HG02981 (cell line): ENCODE results near the gene C2orf74.
A peak's percentile ranks its signal among the peaks of the same experiment; 100 is the strongest.
"Not testable (repeated sequence)": the region's sequence is repeated elsewhere in the genome, so short reads cannot be mapped to it uniquely, and the experiment has no call there.

Source experiments
- ATAC-seq: cut with Tn5 transposase; IDR thresholded peaks from one replicate; pipeline ENCODE4 v1.9.1; 2021; ENCODE audit warnings: mild to moderate bottlenecking, moderate library complexity; ENCODE audit not compliant: unreplicated experiment

C2orf74 gene

DNA sequence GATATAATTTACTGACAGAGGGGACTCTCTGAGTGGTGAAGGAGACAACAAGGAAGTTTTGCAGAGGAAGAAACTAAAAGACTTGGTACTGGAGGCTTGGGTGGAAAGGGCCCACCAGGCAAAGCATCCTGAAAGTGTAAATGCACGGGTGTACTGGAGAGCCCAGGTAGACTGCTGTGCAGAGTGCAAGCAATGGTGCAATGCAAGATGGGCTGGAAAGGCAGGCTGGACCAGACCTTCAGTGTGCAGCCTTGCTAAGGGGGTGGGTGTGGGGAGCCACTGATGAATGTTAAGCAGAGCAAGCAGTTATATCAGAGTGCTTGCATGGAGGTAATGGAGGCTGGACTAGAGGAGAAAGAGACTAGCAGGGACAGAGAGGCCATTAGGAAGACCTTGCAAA lies 10.7 kb downstream of the C2orf74 start:
- no peak for ATAC-seq

DNA sequence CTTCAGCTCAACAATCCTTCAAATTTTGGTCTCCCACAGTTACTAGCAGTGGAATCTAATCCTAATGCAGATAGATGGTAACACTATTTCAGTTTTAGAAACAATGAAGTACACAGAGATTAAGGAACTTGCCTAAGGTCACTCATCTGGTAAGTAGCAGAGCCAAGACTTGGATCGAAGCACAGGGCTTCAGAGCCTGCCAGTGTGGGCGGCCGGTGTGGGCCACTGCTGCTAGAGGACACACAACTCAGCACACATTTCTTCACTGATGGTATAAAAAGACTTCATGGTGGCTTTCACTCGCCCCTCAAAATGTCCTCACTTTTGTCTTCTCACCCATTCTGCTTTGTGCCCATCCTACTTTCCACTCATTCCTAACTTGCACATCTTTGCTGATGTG lies 11.1 kb downstream of the C2orf74 start:
- no peak for ATAC-seq

GRCh38 chr2:61175036-61175435 lies 13.0 kb downstream of the C2orf74 start:
- no peak for ATAC-seq

DNA sequence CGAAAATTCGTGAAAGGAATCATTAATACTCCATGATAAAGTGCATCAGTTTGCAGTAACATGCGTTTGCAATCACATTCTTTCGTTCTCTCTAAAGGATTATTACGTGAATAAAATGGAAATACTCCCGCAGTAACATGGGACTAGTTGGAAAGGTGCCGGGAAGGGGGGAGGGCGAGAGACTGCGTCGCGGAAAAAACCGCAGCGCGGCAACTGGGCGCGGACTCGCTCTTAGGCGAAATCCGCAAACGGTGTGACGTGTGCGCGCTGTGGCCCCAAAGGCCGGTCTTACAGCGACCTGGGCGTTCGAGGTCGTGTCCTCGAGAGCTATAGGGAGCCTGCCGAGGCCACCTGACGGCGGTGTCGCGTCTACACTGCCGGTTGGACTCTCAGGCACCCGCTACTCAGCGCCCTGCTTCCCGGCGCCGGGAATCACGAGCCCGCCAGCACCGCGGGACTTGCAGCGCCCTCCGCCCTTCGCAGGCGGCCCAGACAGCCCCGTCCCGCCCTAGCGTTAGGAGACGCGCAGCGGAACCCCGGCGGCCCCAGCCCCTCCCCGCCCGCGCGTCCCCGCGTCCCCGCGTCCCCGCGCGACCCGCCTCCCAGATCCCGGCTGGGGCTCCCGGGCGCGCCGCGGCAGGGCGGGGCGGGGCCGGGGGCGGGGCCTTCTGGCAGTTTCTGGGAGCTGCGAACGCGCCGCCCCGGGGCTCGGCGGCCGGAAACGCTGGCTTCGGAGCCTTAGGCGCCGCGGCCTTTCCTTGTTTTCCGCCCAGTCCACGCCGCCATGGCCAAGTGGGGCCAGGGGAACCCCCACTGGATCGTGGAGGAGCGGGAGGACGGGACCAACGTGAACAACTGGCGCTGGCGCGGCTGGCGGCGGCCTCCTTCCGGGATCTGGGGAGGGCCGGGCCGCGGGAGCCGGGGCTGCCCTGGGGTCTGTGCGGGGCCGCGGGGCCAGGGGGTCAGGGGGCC lies 15.1 kb downstream of the C2orf74 start:
- ATAC-seq: peak; percentile 76

DNA sequence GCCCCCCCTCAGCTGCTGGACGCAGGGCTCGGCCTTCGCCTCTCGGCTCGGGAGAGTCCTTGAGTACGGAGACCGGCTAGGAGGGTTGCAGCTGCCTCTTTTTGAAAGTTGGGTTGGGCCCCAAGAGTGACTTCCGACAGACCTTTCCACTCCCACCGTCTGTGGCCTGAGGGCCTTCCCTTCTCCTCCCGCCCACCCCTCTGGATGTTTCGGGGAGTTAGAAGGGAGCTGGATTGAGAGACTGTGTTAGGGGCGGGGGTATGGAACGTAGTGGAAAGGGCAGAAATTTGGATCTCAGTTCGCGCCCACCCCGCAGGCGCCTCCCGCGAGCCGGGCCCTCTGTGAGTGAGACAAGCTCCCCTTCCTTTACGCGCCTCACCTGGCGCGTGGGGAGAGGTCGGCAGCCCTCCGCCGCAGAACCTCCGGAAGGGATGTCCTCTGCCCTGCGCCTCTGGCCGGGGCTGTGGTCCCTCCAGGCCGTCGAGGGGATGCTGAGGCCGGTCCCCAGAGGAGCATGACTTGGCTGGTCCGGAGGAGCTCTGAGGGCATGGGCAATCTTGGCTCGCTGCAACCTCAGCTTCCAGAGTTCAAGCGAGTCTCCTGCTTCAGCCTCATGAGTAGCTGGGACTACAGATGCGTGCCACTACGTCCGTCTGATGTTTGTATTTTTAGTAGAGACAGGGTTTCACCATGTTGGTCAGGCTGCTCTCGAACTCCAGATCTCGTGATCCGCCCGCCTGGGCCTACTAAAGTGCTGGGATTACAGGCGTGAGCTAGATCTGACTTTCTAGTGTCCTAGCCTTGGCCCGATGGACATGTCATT lies 15.9 kb downstream of the C2orf74 start:
- ATAC-seq: peak; percentile 26

DNA sequence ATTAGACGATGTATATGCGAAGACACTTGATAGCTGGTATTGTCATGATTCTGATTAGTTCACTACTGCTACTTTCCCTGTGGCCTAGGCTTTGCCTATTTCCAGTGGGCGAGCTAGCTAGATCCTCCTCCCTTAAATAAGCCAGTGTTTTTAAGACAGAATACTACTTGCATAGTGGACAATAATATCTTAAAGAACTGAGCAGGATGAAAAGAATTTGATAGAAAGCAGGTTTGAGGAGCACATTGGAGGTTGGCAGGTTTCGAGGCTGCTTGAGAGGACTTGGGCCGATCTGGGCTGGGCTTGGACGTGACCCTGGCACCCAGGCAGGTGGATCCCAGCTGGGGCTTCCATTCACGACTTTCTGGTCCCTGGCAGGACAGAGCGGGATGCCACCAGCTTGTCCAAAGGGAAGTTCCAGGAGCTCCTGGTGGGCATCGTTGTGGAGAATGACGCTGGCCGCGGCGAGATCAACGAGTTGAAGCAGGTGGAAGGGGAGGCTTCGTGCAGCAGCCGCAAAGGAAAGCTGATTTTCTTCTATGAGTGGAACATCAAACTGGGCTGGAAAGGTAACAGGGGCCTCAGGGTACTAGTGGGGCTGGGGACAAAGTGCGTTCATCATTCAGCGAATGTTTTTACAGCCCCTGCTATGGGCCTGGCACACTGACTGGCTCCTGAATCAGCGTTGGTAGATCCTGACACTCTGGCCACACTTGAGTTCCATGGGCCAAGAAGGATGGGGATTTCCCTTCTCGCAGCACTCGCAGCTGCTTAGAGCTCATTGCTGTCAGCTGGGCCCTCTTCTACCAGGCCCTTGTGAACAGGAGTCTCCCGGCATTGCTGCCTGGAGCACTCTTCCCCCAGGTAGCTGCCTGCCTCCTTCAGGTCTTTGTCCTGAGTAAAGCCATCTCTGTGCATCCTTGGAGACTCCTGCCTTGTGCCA lies 16.9 kb downstream of the C2orf74 start:
- no peak for ATAC-seq

- no peak for ATAC-seq
Measured at GRCh38 chr2:61179701-61180639, 18.0 kb downstream of the C2orf74 start.

DNA sequence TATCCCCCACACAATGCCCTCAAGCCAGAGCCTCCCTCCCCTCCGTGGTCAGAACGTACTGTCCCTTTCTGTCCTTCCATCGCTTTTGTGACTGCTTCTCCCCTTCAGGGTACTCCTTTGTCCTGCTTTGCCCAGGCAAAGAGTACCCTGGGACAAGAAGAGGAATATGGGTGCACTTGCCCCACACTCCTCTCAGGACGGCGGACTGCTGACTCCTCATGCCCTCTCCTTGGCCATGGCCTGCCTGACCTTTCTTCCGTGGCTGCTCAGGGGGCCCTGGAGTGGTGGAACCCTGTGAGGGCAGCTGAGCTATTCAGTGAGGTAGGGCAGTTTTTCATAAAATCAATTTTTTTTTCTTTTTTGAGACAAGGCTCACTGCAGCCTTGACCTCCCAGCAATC lies 18.7 kb downstream of the C2orf74 start:
- no peak for ATAC-seq

DNA sequence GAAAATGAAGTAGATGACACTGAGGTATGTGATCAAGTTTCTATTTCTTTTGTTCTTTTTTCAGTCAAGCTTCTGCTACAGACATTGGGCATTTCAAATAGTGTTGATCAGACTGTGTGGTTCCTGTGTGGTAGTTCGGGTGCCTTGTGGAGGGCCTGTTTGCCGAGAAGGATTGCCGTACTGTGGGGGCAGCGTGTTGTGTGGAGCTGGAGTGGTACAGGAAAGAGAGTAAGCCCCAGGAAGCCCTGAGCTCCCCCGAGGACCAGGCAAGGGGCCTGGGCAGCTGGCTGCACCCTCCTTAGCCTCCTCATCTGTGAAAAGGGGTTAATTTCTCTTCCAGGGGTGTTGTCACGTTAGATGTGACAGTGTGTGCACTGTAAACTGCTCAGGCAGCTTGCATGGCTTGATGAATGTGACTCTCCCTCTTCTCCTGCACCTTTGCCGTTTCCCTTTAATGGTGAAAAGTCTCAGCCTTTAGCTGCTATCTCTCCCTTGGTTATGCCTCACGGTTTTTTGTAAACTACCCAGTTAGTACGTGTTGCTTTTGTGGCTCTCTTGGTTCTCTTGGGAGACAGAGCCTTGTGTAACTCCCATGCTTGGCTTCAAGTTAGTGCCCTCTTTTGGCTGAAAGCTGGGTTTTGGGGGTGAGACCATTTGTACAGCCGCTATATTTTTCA lies 19.5 kb downstream of the C2orf74 start:
- ATAC-seq: no peak

DNA sequence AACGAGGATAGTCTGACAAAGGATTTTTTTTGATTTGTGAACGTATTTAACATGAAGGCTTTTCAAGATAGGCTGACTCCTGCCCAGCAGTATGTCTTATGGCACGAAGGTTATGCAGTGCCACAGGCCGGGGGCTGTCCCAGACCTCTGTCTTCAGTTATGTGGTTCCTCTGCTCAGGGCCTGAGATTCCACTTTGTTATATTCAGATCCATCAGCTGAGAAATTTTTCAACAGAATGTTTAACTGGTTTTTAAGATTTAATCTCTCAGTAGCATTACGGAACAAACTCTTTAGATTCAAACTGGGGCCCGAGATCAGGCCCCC lies 20.0 kb downstream of the C2orf74 start:
- ATAC-seq: no peak

GRCh38 chr2:61183795-61184194 lies 21.8 kb downstream of the C2orf74 start:
- no peak for ATAC-seq

DNA sequence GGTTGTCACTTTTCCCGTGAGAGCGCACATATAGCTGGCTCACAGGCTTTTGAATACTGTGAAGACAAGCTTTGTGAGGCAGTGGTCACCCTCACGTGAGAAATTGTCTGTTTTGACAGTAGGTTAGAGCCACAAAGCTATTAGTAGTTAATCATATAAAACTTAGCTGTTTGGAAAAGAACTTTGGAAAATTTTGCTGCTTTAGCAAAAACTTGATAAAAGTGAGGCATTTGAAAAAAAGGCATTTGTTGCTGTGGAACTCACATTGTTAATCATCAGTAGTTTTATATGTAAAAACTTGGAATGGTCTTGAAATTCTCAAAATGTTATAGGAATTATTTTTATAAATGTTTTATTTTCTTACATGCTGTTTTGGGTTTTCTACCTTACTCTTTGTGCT lies 22.3 kb downstream of the C2orf74 start:
- no peak for ATAC-seq

DNA sequence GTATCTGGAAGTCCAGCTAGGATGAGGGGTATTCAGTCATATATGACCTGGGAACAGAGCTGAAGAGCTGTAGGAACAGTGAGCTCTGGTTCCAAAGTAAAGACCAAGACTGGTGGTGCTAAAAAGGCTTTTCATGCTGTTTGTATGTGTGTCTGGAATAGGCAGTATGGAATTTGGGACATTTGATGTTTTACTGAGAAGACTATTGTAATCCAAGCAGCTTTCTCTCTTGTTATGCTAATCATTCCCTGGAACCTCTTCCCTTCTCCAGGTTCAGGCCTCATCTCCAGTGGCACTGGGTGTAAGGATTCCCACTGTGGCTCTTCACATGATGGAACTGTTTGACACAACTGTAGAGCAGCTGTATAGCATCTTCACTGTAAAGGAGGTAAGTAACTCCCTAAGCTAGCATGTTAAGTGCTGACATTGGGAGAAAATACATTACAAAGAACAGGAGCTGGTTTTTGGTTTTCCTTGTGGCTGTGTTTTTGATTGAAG lies 23.3 kb downstream of the C2orf74 start:
- ATAC-seq: no peak

DNA sequence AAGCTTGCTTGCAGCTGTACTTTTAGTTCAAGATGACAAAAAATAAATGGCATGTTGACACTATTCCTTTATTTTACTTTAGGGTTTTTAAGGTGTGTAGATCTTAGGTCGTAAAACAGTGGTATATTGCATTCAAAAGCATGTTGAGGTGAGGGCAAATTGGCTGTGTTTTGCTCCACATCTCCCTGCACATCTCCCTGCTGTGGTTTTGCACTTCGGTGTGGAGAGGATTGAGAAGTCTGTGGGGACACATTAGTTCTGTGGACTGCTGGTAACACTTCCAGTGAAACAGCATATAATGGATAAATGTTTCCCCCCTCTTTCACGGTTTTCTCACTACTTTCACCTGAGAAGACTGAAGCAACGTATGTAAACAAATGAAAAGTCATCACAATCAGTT lies 25.1 kb downstream of the C2orf74 start:
- ATAC-seq: no peak

DNA sequence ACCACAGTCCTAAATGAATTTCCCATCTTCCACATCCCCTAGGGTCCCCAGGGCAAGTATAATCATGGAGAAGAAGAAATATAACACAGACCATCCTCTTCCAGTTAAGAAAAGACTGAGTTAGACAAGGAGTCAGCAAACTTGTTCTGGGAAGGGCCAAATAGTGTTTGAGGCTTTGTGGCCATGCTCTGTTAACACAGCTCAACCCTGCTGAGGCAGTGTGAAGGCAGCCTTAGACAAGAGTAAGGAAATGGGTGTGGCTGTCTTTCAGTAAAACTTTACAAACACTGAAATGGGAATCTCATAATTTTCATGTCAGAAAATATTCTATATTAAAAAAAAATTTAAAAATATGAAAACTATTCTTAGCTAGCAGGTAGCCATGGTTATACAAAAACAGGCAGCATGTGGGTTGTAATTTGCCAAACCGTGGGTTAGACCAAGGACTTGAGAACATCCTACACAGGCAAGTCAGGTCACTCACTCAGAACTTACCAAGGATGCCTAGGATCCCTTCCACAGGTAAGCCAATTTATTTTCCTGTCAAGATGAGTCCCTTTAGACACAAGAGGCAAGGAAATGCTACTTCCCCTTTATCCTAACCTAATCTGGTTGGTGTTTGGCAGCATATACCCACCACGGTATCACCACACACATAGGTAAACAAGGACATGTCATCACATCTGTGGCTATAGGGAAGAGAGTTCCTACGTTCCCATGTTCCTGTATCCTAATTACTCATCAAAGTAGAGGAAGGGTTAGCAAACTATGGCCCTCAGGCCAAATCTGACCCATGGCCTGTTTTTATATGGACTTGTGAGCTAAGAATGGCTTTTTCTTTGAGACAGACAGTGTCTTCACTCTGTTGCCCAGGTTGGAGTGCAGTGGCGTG lies 31.9 kb downstream of the C2orf74 start:
- ATAC-seq: no peak

GRCh38 chr2:61194646-61195045 lies 32.7 kb downstream of the C2orf74 start:
- ATAC-seq: not testable (repeated sequence)

GRCh38 chr2:61196671-61197070 lies 34.7 kb downstream of the C2orf74 start:
- no peak for ATAC-seq

GRCh38 chr2:61205132-61205531 lies 43.1 kb downstream of the C2orf74 start:
- no peak for ATAC-seq
